ENCODE results near the gene CAMSAP1.

CAMSAP1 gene

DNA sequence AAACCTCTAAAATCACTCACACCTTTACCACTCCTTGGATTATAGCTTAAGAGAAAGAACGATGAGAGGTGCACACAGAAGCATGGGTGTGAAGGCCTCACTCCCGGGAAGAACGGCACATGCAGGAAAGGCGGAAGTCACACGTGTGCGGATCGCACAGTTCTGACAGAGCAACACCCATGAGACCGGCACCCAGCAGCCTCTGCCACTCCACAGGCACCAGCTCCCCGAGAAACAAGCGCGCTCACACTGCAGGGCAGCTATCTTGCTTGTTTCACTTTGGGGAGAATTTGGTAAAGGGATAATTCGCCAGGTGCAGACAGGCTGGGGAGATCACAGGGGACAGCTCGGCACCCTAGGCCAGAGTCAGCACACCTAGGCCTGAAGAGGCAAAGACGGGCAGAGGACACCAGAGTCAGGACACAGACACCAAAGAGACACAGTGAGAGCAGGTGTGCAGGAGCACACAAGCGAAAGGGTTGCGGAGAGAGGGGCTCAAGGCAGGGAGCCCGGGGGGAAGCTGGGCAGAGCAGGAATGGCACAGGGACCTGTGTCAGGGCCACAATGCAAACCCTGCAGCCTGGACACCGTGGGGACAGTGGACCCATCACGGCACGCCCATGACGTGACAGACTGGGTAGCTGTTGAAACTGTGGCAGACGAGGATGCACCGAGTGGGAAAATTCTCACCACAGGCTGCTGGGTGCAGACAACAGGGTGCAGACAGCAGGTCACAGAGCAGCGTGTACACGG is 81.7 kb downstream of the CAMSAP1 start:
- H3K4me3 ChIP-seq (ENCODE audit: low read depth in 1 of 5, low read length in 5 of 5), result no peak overlapping the region
- no peak overlapping the region for H3K9ac ChIP-seq (ENCODE audit: low read length in 5 of 5)
- no peaks in the 10 kb centered on the region for H3K27me3 ChIP-seq (ENCODE audit: control insufficient read depth in 5 of 5, insufficient read depth in 4 of 5, low read length in 5 of 5)
- H3K27ac ChIP-seq (ENCODE audit: low read depth, low read length), result no peak overlapping the region
- H3K36me3 ChIP-seq (ENCODE audit: control insufficient read depth in 5 of 5, insufficient read depth in 5 of 5, low read length in 5 of 5), result peaks cover 3 to 61% (median 43%) of the 10 kb centered on the region in 5 donors
- H3K4me1 ChIP-seq (ENCODE audit: control insufficient read depth in 5 of 5, insufficient read depth in 5 of 5, low read length in 5 of 5), result no peaks in the 10 kb centered on the region
- H3K9me3 ChIP-seq (ENCODE audit: control insufficient read depth in 5 of 5, low read length in 5 of 5), result peaks cover 0 to 14% (median 6%) of the 10 kb centered on the region in 5 donors

DNA sequence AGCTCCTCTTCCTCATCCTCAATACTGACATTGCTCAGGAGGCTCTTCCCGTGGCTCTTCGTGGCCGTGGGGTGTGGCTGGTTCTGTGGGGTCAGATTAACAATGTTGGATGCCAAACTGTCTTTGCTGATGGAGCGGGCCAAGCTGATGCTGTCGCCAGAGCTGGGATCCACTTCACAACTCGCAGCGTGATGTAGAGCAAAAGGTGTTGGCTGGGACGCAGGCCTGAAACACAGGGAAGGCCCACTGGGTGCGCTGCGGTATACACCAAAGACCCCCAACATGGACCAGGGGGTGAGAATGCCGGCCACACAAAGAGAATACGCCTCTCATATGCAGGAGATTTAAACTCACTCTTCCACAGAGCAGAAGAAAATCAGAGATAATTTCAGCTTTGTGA is 84.3 kb downstream of the CAMSAP1 start:
- Histone ChIP-seq H3K4me1 (ENCODE audit: control insufficient read depth in 5 of 5, insufficient read depth in 5 of 5, low read length in 5 of 5) (no peaks in the 10 kb centered on the region), H3K9ac (ENCODE audit: low read length in 5 of 5) (no peak overlapping the region), H3K9me3 (ENCODE audit: control insufficient read depth in 5 of 5, low read length in 5 of 5) (peaks cover 0 to 2% (median under 1%) of the 10 kb centered on the region in 5 donors), H3K27me3 (ENCODE audit: control insufficient read depth in 5 of 5, insufficient read depth in 4 of 5, low read length in 5 of 5) (no peaks in the 10 kb centered on the region), H3K4me3 (ENCODE audit: low read depth in 1 of 5, low read length in 5 of 5) (no peak overlapping the region), H3K36me3 (ENCODE audit: control insufficient read depth in 5 of 5, insufficient read depth in 5 of 5, low read length in 5 of 5) (peaks cover 3 to 80% (median 63%) of the 10 kb centered on the region in 5 donors), H3K27ac (ENCODE audit: low read depth, low read length) (no peak overlapping the region)

DNA sequence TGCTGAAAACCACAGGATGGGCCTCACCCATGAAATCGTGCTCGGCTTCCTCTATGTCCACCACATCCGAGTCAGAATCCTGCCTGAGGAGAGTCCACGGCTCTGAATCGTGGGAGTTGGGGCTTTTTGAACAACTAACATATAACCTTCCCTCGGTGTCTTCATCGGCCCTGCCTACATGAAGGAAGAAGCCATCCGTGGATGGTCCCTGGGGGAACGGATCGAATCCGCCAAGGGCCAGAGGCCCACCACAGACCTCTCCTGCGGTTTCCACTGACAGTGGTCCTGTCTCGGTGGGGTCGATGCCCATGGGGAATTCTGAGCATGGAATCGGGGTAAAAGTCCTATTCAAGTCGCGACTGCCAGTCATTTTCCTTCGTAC is 85.0 kb downstream of the CAMSAP1 start:
- H3K4me1 ChIP-seq (ENCODE audit: control insufficient read depth in 5 of 5, insufficient read depth in 5 of 5, low read length in 5 of 5), result no peaks in the 10 kb centered on the region
- H3K9me3 ChIP-seq (ENCODE audit: control insufficient read depth in 5 of 5, low read length in 5 of 5), result no peaks in the 10 kb centered on the region
- no peaks in the 10 kb centered on the region for H3K27me3 ChIP-seq (ENCODE audit: control insufficient read depth in 5 of 5, insufficient read depth in 4 of 5, low read length in 5 of 5)
- no peak overlapping the region for H3K27ac ChIP-seq (ENCODE audit: low read depth, low read length)
- H3K4me3 ChIP-seq (ENCODE audit: low read depth in 1 of 5, low read length in 5 of 5), result no peak overlapping the region
- no peak overlapping the region for H3K9ac ChIP-seq (ENCODE audit: low read length in 5 of 5)
- peaks cover 3 to 81% (median 69%) of the 10 kb centered on the region in 5 donors for H3K36me3 ChIP-seq (ENCODE audit: control insufficient read depth in 5 of 5, insufficient read depth in 5 of 5, low read length in 5 of 5)

DNA sequence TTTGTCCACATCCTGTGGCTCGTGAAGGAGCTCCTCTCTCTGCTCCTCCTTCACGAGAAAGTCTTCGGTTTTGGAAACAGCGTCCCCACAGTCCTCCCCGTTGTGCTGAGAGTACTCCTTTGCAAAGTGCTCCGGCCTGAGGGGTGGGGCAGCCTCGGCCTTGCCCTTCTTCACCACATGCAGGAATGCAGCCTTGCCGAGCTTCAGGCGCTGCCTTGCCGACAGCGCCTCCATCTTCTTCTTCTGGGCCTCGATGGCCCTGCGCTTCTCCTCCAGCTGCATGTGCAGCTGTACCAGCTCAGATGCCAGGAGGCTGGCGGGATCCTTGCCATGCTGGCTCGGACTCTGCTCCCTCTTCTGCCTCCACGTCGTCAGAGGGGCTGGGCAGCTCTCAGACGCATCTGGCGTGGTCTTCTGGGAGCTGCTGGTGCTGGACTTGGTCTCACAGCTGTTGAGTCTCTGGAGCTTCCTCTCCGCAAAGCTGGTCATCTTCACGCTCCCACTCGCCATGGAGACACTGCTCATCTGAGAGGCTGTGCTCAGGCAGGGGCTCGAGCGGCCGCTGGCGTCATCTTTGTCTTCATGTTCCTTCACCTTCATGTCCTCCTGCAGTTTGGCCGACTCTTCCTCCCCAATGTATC is 85.5 kb downstream of the CAMSAP1 start:
- Histone ChIP-seq H3K36me3 (ENCODE audit: control insufficient read depth in 5 of 5, insufficient read depth in 5 of 5, low read length in 5 of 5) (peaks cover 2 to 85% (median 74%) of the 10 kb centered on the region in 5 donors), H3K27ac (ENCODE audit: low read depth, low read length) (no peak overlapping the region), H3K9ac (ENCODE audit: low read length in 5 of 5) (no peak overlapping the region), H3K27me3 (ENCODE audit: control insufficient read depth in 5 of 5, insufficient read depth in 4 of 5, low read length in 5 of 5) (no peaks in the 10 kb centered on the region), H3K9me3 (ENCODE audit: control insufficient read depth in 5 of 5, low read length in 5 of 5) (no peaks in the 10 kb centered on the region), H3K4me1 (ENCODE audit: control insufficient read depth in 5 of 5, insufficient read depth in 5 of 5, low read length in 5 of 5) (no peaks in the 10 kb centered on the region), H3K4me3 (ENCODE audit: low read depth in 1 of 5, low read length in 5 of 5) (no peak overlapping the region)

DNA sequence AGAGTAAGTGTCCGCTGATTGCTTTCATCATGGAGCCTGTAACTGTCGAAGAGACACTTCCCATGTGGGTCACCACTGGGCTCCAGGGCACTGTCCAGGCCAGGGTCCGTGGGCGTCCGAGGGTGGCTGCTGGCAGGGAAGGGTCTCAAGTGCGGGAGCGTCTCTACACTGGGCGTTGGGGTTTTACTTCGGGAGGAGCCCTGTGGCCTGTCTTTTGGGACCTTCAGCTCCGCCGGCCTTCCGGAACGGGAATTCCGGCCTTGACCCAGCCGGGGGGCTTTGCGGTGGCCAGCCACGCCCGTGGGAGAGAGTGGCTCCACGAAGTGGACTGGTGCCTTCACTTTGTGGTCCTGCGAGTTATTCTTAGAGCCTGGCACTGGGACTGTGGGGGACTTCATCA is 86.2 kb downstream of the CAMSAP1 start:
- Histone ChIP-seq H3K27ac (ENCODE audit: low read depth, low read length) (no peak overlapping the region), H3K4me3 (ENCODE audit: low read depth in 1 of 5, low read length in 5 of 5) (no peak overlapping the region), H3K4me1 (ENCODE audit: control insufficient read depth in 5 of 5, insufficient read depth in 5 of 5, low read length in 5 of 5) (no peaks in the 10 kb centered on the region), H3K9ac (ENCODE audit: low read length in 5 of 5) (no peak overlapping the region), H3K9me3 (ENCODE audit: control insufficient read depth in 5 of 5, low read length in 5 of 5) (no peaks in the 10 kb centered on the region), H3K36me3 (ENCODE audit: control insufficient read depth in 5 of 5, insufficient read depth in 5 of 5, low read length in 5 of 5) (peaks cover 0 to 86% (median 82%) of the 10 kb centered on the region in 5 donors), H3K27me3 (ENCODE audit: control insufficient read depth in 5 of 5, insufficient read depth in 4 of 5, low read length in 5 of 5) (no peaks in the 10 kb centered on the region)

DNA sequence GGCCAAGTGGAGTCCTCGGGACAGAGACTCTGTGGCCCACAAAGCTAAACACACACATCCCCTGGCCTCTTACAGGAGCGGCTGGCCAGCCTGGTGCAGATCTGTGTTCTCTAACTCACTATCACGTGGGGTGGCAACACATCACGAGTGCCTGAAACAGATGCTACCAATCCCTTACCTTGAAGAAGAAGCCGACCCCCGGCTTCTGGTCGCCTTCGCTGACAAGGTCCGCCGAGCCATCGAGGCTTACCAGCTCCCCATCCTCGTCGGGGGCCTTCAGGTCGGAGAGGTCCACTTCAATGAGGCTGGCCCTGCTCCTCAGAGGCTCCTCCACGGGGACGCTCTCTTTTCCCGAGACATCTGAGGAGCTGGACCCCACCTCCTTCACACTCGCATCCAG is 86.7 kb downstream of the CAMSAP1 start:
- Histone ChIP-seq H3K4me1 (ENCODE audit: control insufficient read depth in 5 of 5, insufficient read depth in 5 of 5, low read length in 5 of 5) (no peaks in the 10 kb centered on the region), H3K36me3 (ENCODE audit: control insufficient read depth in 5 of 5, insufficient read depth in 5 of 5, low read length in 5 of 5) (peaks cover 0 to 86% (median 82%) of the 10 kb centered on the region in 5 donors), H3K9me3 (ENCODE audit: control insufficient read depth in 5 of 5, low read length in 5 of 5) (no peaks in the 10 kb centered on the region), H3K9ac (ENCODE audit: low read length in 5 of 5) (no peak overlapping the region), H3K4me3 (ENCODE audit: low read depth in 1 of 5, low read length in 5 of 5) (no peak overlapping the region), H3K27ac (ENCODE audit: low read depth, low read length) (no peak overlapping the region), H3K27me3 (ENCODE audit: control insufficient read depth in 5 of 5, insufficient read depth in 4 of 5, low read length in 5 of 5) (no peaks in the 10 kb centered on the region)

DNA sequence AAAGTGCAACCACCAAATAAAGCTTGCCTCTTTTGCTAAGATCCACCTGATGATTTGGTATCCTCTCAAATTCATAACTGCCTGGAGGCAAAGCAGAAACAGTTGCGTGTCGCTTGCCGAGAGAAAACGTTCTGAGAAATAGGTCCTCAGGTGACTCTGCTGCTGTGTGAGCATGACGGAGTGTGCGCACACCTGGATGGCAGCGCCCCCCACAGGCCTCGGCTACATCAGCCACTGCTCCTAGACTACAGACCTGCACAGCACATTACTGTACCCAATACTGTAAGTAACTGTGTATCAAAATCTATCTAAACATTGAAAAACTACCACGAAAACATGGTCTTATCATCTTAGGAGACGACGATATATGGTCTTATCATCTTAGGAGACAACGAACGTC is 87.4 kb downstream of the CAMSAP1 start:
- no peak overlapping the region for H3K27ac ChIP-seq (ENCODE audit: low read depth, low read length)
- H3K36me3 ChIP-seq (ENCODE audit: control insufficient read depth in 5 of 5, insufficient read depth in 5 of 5, low read length in 5 of 5), result peaks cover 0 to 89% (median 88%) of the 10 kb centered on the region in 5 donors
- H3K27me3 ChIP-seq (ENCODE audit: control insufficient read depth in 5 of 5, insufficient read depth in 4 of 5, low read length in 5 of 5), result no peaks in the 10 kb centered on the region
- H3K9ac ChIP-seq (ENCODE audit: low read length in 5 of 5), result no peak overlapping the region
- no peaks in the 10 kb centered on the region for H3K9me3 ChIP-seq (ENCODE audit: control insufficient read depth in 5 of 5, low read length in 5 of 5)
- no peaks in the 10 kb centered on the region for H3K4me1 ChIP-seq (ENCODE audit: control insufficient read depth in 5 of 5, insufficient read depth in 5 of 5, low read length in 5 of 5)
- no peak overlapping the region for H3K4me3 ChIP-seq (ENCODE audit: low read depth in 1 of 5, low read length in 5 of 5)

DNA sequence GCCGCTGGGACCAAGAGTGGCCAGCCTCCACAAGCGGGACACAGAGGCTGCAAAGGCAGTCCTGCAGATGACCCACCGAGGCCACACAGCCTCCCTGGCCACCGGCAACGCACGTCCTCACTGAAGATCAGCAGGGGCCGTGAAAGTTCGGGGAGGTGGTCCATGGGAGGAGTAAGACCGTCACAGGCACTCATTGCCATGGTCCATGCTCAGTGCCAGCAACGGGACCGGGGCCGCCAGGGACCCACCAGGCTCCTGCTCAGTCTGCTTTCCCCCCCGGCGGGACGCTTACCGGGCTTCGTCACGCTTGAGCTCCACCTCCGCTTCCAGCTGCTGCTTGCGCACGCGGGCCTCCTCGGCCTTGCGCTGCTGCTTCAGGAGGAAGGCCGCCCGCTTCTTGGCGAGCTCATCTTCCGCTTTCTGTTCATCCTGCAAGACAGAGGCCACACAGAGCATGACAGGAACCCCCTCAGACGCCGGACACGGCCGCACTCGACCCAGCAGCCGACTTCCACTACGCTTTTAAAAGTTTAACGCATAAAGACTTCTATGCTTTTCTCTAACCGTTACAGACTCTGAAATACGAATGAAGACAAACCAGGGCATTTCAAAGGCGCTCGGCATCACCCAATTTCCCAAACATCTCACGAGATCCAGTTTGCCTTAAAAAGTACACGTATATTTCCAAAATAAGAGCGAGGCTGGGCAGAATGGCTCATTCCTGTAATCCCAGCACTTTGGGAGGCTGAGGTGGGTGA is 88.4 kb downstream of the CAMSAP1 start:
- H3K36me3 ChIP-seq (ENCODE audit: control insufficient read depth in 5 of 5, insufficient read depth in 5 of 5, low read length in 5 of 5), result peaks cover 0 to 94% (median 92%) of the 10 kb centered on the region in 5 donors
- H3K9ac ChIP-seq (ENCODE audit: low read length in 5 of 5), result no peak overlapping the region
- H3K9me3 ChIP-seq (ENCODE audit: control insufficient read depth in 5 of 5, low read length in 5 of 5), result no peaks in the 10 kb centered on the region
- H3K27ac ChIP-seq (ENCODE audit: low read depth, low read length), result no peak overlapping the region
- H3K27me3 ChIP-seq (ENCODE audit: control insufficient read depth in 5 of 5, insufficient read depth in 4 of 5, low read length in 5 of 5), result no peaks in the 10 kb centered on the region
- no peaks in the 10 kb centered on the region for H3K4me1 ChIP-seq (ENCODE audit: control insufficient read depth in 5 of 5, insufficient read depth in 5 of 5, low read length in 5 of 5)
- no peak overlapping the region for H3K4me3 ChIP-seq (ENCODE audit: low read depth in 1 of 5, low read length in 5 of 5)

DNA sequence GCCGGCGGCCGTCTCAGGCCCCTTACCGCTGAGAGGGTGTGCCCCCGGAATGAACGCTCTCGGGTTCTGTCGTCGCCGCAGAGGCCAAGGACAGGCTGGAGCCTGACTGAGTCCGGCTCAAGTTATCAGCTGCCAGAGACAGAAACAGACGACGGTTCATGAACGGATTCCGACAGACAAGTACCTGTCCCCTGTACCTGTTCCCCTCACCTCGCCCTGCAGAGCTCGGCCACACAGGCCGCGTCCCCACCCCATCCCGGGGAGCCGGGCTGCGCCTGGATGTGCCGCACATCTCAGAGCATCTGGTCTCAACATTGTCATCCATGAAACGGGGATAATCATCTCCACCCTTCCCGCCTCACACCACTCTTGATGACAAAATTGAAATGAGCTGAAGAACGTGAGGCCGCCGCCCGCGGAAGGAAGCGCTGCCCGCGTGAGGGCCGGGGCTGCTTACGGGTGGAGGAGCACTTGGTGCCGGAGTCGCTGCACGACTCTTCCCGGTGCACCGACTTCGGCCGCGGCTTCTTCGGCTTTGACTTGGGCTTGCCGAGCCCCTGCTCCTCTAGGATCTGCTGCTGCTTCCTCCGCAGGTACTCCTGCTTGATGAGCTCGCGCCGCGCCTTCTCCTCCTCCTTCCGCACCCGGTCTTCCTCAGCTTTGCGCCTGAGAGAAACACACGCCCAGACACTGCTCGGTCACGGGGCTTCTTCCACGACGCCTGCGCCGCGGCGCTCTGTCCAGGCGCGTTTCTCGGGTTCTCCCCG is 89.2 kb downstream of the CAMSAP1 start:
- Histone ChIP-seq H3K27ac (ENCODE audit: low read depth, low read length) (no peak overlapping the region), H3K36me3 (ENCODE audit: control insufficient read depth in 5 of 5, insufficient read depth in 5 of 5, low read length in 5 of 5) (peaks cover 0 to 94% (median 91%) of the 10 kb centered on the region in 5 donors)

More for the DNA sequence above, 89.2 kb downstream of the CAMSAP1 start:
- Histone ChIP-seq H3K27me3 (ENCODE audit: control insufficient read depth in 5 of 5, insufficient read depth in 4 of 5, low read length in 5 of 5) (no peaks in the 10 kb centered on the region), H3K4me1 (ENCODE audit: control insufficient read depth in 5 of 5, insufficient read depth in 5 of 5, low read length in 5 of 5) (no peaks in the 10 kb centered on the region), H3K4me3 (ENCODE audit: low read depth in 1 of 5, low read length in 5 of 5) (no peak overlapping the region), H3K9ac (ENCODE audit: low read length in 5 of 5) (no peak overlapping the region), H3K9me3 (ENCODE audit: control insufficient read depth in 5 of 5, low read length in 5 of 5) (no peaks in the 10 kb centered on the region)
